Left renal pelvis (tissue), 4 donors: Measurements from ENCODE around the gene GRK1. TPM values are rescaled to one million over a fixed set of nuclear protein-coding genes. Genes with fewer than 3 reads are reported as not detected.
A peak's percentile ranks its signal among the peaks of the same experiment; 100 is the strongest.

Source experiments
- DNase-seq, 4 donors: peaks; one replicate each; pipeline ENCODE4 v3.0.0-alpha.2; 2013; ENCODE audit warnings: low read depth in 4 of 4, low spot score in 3 of 4
- polyA plus RNA-seq, 4 donors: library from polyadenylated mRNA; unstranded; fragments of 120-200 nt; gene quantifications; one replicate each; pipeline ENCODE4 v1.2.1, GENCODE V29; 2013; ENCODE audit not compliant: insufficient read length in 4 of 4

The GRK1 gene
- polyA plus RNA-seq, 4 donors: 0.07 to 0.26 (median 0.14) TPM

- DNase-seq: no peak
These were observed 101.2 kb downstream of the GRK1 start for GRCh38 chr13:113768018-113768905.

- DNase-seq: no peak
These were observed 102.1 kb downstream of the GRK1 start for GRCh38 chr13:113769106-113769505.

- no peak for DNase-seq
These were observed 102.9 kb downstream of the GRK1 start for GRCh38 chr13:113769881-113770280.

GRCh38 chr13:113770441-113770840 lies 103.4 kb downstream of the GRK1 start:
- DNase-seq: no peak

- DNase-seq: no peak
These were observed 103.9 kb downstream of the GRK1 start for GRCh38 chr13:113770937-113771336.

GRCh38 chr13:113771709-113772331 lies 104.8 kb downstream of the GRK1 start:
- no peak for DNase-seq

- no peak for DNase-seq
These were observed 107.4 kb downstream of the GRK1 start for GRCh38 chr13:113774177-113775107.

- no peak for DNase-seq
These were observed 108.6 kb downstream of the GRK1 start for GRCh38 chr13:113775451-113776145.

GRCh38 chr13:113776231-113777125 lies 109.5 kb downstream of the GRK1 start:
- DNase-seq: no peak

- peak in 1 of 4 donors; percentile 60 for DNase-seq
These were observed 110.6 kb downstream of the GRK1 start for GRCh38 chr13:113777311-113778260.

- DNase-seq: no peak
These were observed 114.6 kb downstream of the GRK1 start for GRCh38 chr13:113781571-113781970.

- no peak for DNase-seq
These were observed 115.5 kb downstream of the GRK1 start for GRCh38 chr13:113782472-113782871.

GRCh38 chr13:113783200-113783881 lies 116.3 kb downstream of the GRK1 start:
- DNase-seq: no peak

GRCh38 chr13:113783966-113784644 lies 117.1 kb downstream of the GRK1 start:
- DNase-seq: no peak

- DNase-seq: no peak
These were observed 117.6 kb downstream of the GRK1 start for GRCh38 chr13:113784645-113785024.

GRCh38 chr13:113785051-113786010 lies 118.3 kb downstream of the GRK1 start:
- no peak for DNase-seq
